CD4-positive, alpha-beta T cell (primary cell): ENCODE data around the gene FGF4. TPM values are rescaled to one million over a fixed set of nuclear protein-coding genes. Genes with fewer than 3 reads are reported as not detected.

Source experiments
- ATAC-seq: fragments of 200-7000 bp; cut with Tn5 transposase; one replicate; pipeline ENCODE4 v1.10.0; 2022; ENCODE audit warnings: mild to moderate bottlenecking; ENCODE audit not compliant: poor library complexity
- CTCF ChIA-PET: fragments of 350-600 bp; sonication (Branson Sonifier 250); formaldehyde crosslinking; loops from one replicate; lab custom pipeline; 2021; ENCODE audit warnings: antibody characterized with exemption, inconsistent platforms; lab: Charles Lee
- POLR2A ChIA-PET: fragments of 350-600 bp; sonication (Branson Sonifier 250); formaldehyde crosslinking; loops from one replicate; lab custom pipeline; 2021; ENCODE audit warnings: antibody characterized with exemption, inconsistent platforms; lab: Charles Lee
- DNase-seq, 14 experiments: peaks; one replicate each; pipeline ENCODE4 v3.0.0-alpha.2; 2013 to 2020; ENCODE audit warnings: mixed read lengths in 2 of 14
- H3K27ac ChIP-seq, 2 donors: one replicate each; pipeline versions ENCODE4 v1.5.1 to v1.7.0; 2013; ENCODE audit warnings: low read length in 2 of 2, low read depth in 1 of 2, mild to moderate bottlenecking in 1 of 2
- H3K27me3 ChIP-seq, 2 experiments: 1 replicate in 1 of 2; 2 replicates in 1 of 2; pipeline versions ENCODE4 v1.6.1 to v1.7.0; 2013; ENCODE audit warnings: low read length in 2 of 2, control low read depth in 1 of 2, mild to moderate bottlenecking in 1 of 2, moderate library complexity in 1 of 2; ENCODE audit not compliant: insufficient read depth in 2 of 2, control insufficient read depth in 1 of 2
- H3K36me3 ChIP-seq: one replicate; pipeline ENCODE4 v1.6.1; 2013; ENCODE audit warnings: low read length, control low read depth; ENCODE audit not compliant: insufficient read depth
- H3K4me1 ChIP-seq: one replicate; pipeline ENCODE4 v1.6.1; 2013; ENCODE audit warnings: low read length, control low read depth; ENCODE audit not compliant: insufficient read depth
- H3K4me3 ChIP-seq: one replicate; pipeline ENCODE4 v1.5.1; 2013; ENCODE audit warnings: mild to moderate bottlenecking, low read length, moderate library complexity
- H3K9me3 ChIP-seq, 2 experiments: 1 replicate in 1 of 2; 2 replicates in 1 of 2; pipeline versions ENCODE4 v1.6.1 to v1.7.0; 2013; ENCODE audit warnings: low read length in 2 of 2, mild to moderate bottlenecking in 2 of 2, control low read depth in 1 of 2, moderate library complexity in 1 of 2; ENCODE audit not compliant: control insufficient read depth in 1 of 2, insufficient read depth in 1 of 2
- H3K27ac Mint-ChIP-seq: one replicate; pipeline ENCODE4 v1.8.0; 2020; ENCODE audit warnings: mixed read lengths
- H3K27me3 Mint-ChIP-seq: one replicate; pipeline ENCODE4 v1.8.0; 2021; ENCODE audit warnings: mixed read lengths
- H3K36me3 Mint-ChIP-seq: one replicate; pipeline ENCODE4 v1.8.0; 2021; ENCODE audit warnings: low read depth, mixed read lengths
- H3K4me1 Mint-ChIP-seq: one replicate; pipeline ENCODE4 v1.8.0; 2021; ENCODE audit warnings: low read depth, mixed read lengths
- H3K4me3 Mint-ChIP-seq: one replicate; pipeline ENCODE4 v1.8.0; 2020; ENCODE audit warnings: mild to moderate bottlenecking, mixed read lengths
- H3K9me3 Mint-ChIP-seq: one replicate; pipeline ENCODE4 v1.8.0; 2020; ENCODE audit warnings: mixed read lengths
- CTCF ChIP-seq: fragments of 200-600 bp; IDR thresholded peaks from one replicate; pipeline ENCODE4 v1.8.0; 2022; ENCODE audit warnings: antibody characterized with exemption, mild to moderate bottlenecking
- intact Hi-C, 2 experiments: fragments of 100-400 bp; cut with DNase I in 1 of 2; cut with micrococcal nuclease in 1 of 2; formaldehyde crosslinking; loops; one replicate each; pipeline versions ENCODE4 v1.15.1 to v1.9.0; 2023 to 2025; cut with DNase I, micrococcal nuclease
- total RNA-seq, 174 experiments: library from RNA in 2 of 174; stranded (reverse) in 2 of 174; gene quantifications; one replicate each; pipeline ENCODE4 v1.2.3 and lab custom pipeline; 2021 to 2026

Gene FGF4
- total RNA-seq, 2 experiments from 2014 or later: not detected

GRCh38 chr11:69731110-69731509 lies 44.0 kb downstream of the FGF4 start:
- CTCF ChIA-PET: no interaction called here
- POLR2A ChIA-PET: no interaction called here
- H3K4me3 Mint-ChIP-seq: no peak overlapping the region
- Histone ChIP-seq H3K4me1 (no peaks in the 10 kb centered on the region), H3K36me3 (no peaks in the 10 kb centered on the region), H3K27ac (no peak overlapping the region), H3K27me3 (peaks cover 12 to 43% of the 10 kb centered on the region in 2 experiments), H3K9me3 (peaks cover 11 to 39% of the 10 kb centered on the region in 2 experiments), H3K4me3 (no peak overlapping the region)
- DNase-seq (no peak), ATAC-seq (no peak)
- no peak for TF ChIP-seq CTCF
- peaks cover 3% of the 10 kb centered on the region for H3K9me3 Mint-ChIP-seq
- no peaks in the 10 kb centered on the region for H3K36me3 Mint-ChIP-seq
- no peaks in the 10 kb centered on the region for H3K4me1 Mint-ChIP-seq
- no peak overlapping the region for H3K27ac Mint-ChIP-seq
- H3K27me3 Mint-ChIP-seq: peaks cover 44% of the 10 kb centered on the region
- intact Hi-C loops: no loop called here

- CTCF ChIA-PET: no interaction called here
- intact Hi-C loops: no loop called here
- peaks cover 11 to 39% of the 10 kb centered on the region in 2 experiments for H3K9me3 ChIP-seq
- no peaks in the 10 kb centered on the region for H3K4me1 ChIP-seq
- no peaks in the 10 kb centered on the region for H3K36me3 ChIP-seq
- no peaks in the 10 kb centered on the region for H3K36me3 Mint-ChIP-seq
- H3K27ac ChIP-seq: no peak overlapping the region
- no peak for TF ChIP-seq CTCF
- H3K27ac Mint-ChIP-seq: no peak overlapping the region
- no peak overlapping the region for H3K4me3 ChIP-seq
- H3K4me3 Mint-ChIP-seq: no peak overlapping the region
- peaks cover 3% of the 10 kb centered on the region for H3K9me3 Mint-ChIP-seq
- H3K27me3 ChIP-seq: peaks cover 14 to 49% of the 10 kb centered on the region in 2 experiments
- no peaks in the 10 kb centered on the region for H3K4me1 Mint-ChIP-seq
- POLR2A ChIA-PET: no interaction called here
- peaks cover 50% of the 10 kb centered on the region for H3K27me3 Mint-ChIP-seq
- no peak for ATAC-seq
- no peak for DNase-seq
Observed at GRCh38 chr11:69730500-69730899, 44.6 kb downstream of the FGF4 start.

- Histone ChIP-seq H3K4me3 (no peak overlapping the region), H3K4me1 (no peaks in the 10 kb centered on the region), H3K9me3 (peaks cover 5 to 32% of the 10 kb centered on the region in 2 experiments), H3K27ac (no peak overlapping the region), H3K27me3 (peaks cover 19 to 54% of the 10 kb centered on the region in 2 experiments), H3K36me3 (no peaks in the 10 kb centered on the region)
- no peak for TF ChIP-seq CTCF
- no peaks in the 10 kb centered on the region for H3K9me3 Mint-ChIP-seq
- H3K27ac Mint-ChIP-seq: no peak overlapping the region
- H3K4me3 Mint-ChIP-seq: no peak overlapping the region
- CTCF ChIA-PET: no interaction called here
- no peaks in the 10 kb centered on the region for H3K36me3 Mint-ChIP-seq
- no peaks in the 10 kb centered on the region for H3K4me1 Mint-ChIP-seq
- intact Hi-C loops: no loop called here
- ATAC-seq: no peak
- POLR2A ChIA-PET: no interaction called here
- H3K27me3 Mint-ChIP-seq: peaks cover 57% of the 10 kb centered on the region
- no peak for DNase-seq
Observed at GRCh38 chr11:69729252-69729651, 45.9 kb downstream of the FGF4 start.
